ENCODE data around the gene TTC13. TPM values are rescaled to one million over a fixed set of nuclear protein-coding genes. Genes with fewer than 3 reads are reported as not detected.
"Not testable (repeated sequence)": the region's sequence is repeated elsewhere in the genome, so short reads cannot be mapped to it uniquely, and the experiment has no call there.

TTC13 gene
- total RNA-seq, 2 experiments from 2014 or later = 13.4 to 15.5 TPM

DNA sequence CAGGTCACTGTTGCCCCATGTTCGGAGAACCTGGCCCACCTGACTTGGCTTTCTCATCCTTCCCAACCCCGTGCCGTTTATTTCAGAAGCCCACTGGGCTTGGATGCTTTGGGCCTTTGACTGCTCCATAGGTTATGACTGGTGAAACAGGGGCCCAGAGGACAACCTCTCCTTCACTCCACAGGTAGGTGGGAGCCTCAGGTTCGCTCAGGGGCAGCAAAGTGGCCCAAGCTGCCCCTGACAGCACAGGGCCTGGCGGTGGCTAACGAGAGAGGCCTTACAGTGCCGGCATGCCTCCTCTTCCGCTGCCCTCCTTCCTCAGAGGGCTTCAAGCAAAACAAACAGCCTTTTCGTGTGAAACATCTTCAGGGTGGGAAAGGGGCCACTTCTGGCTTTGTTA is 44.5 kb upstream of the TTC13 start:
- POLR2A ChIA-PET = no interaction called here
- intact Hi-C loops (cut with micrococcal nuclease) = no loop called here
- TF ChIP-seq, protein P1, sequence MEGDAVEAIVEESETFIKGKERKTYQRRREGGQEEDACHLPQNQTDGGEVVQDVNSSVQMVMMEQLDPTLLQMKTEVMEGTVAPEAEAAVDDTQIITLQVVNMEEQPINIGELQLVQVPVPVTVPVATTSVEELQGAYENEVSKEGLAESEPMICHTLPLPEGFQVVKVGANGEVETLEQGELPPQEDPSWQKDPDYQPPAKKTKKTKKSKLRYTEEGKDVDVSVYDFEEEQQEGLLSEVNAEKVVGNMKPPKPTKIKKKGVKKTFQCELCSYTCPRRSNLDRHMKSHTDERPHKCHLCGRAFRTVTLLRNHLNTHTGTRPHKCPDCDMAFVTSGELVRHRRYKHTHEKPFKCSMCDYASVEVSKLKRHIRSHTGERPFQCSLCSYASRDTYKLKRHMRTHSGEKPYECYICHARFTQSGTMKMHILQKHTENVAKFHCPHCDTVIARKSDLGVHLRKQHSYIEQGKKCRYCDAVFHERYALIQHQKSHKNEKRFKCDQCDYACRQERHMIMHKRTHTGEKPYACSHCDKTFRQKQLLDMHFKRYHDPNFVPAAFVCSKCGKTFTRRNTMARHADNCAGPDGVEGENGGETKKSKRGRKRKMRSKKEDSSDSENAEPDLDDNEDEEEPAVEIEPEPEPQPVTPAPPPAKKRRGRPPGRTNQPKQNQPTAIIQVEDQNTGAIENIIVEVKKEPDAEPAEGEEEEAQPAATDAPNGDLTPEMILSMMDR (IDR thresholded peaks at IDR 0.05) = no peak
- Mint-ChIP-seq H3K4me3 (no peak overlapping the region), H3K27ac (no peak overlapping the region), H3K9me3 (no peaks in the 10 kb centered on the region), H3K36me3 (ENCODE audit: low read depth) (peaks cover 2% of the 10 kb centered on the region), H3K27me3 (no peaks in the 10 kb centered on the region), H3K4me1 (ENCODE audit: low read depth) (peaks cover 7% of the 10 kb centered on the region)
- ATAC-seq = no peak
- no peak for DNase-seq
- CTCF ChIA-PET = no interaction called here

DNA sequence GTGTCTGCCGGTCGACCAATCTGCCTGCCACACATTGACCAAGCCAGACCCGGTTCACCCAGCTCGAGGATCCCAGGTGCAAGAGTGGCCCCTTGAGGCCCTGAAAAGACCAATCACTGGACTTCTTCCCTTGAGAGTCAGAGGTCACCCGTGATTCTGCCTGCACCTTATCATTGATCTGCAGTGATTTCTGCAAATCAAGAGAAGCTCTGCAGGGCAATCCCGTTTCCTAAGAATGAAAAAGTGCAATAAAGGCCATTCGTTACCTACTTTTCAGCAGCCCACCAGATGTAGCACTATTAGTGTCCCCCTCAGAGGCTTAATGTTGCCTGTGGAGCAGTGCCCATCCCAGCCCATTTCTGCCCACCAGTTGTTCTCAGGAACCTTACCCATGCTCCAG is 43.9 kb upstream of the TTC13 start:
- H3K9me3 Mint-ChIP-seq; H3K36me3 Mint-ChIP-seq (ENCODE audit: low read depth); intact Hi-C loops (cut with micrococcal nuclease); H3K27ac Mint-ChIP-seq; CTCF ChIA-PET; H3K4me3 Mint-ChIP-seq; DNase-seq; ATAC-seq; H3K27me3 Mint-ChIP-seq; H3K4me1 Mint-ChIP-seq (ENCODE audit: low read depth); POLR2A ChIA-PET: not testable (repeated sequence)

DNA sequence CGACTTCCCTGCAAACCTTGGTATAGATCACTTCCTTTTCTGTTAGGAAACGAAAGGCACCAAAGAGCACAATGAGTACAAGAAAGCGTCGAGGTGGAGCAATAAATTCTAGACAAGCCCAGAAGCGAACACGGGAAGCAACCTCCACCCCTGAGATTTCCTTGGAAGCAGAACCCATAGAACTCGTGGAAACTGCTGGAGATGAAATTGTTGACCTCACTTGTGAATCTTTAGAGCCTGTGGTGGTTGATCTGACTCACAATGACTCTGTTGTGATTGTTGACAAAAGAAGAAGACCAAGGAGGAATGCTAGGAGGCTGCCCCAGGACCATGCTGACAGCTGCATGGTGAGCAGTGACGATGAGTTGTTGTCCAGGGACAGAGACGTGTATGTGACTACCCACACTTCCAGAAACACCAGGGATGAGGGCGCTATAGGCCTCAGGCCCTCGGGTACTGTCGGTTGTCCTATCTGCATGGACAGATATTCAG is 42.9 kb upstream of the TTC13 start:
- ATAC-seq = no peak
- Mint-ChIP-seq H3K9me3 (no peaks in the 10 kb centered on the region), H3K36me3 (ENCODE audit: low read depth) (peaks cover 2% of the 10 kb centered on the region), H3K27me3 (no peaks in the 10 kb centered on the region), H3K4me1 (ENCODE audit: low read depth) (peaks cover 7% of the 10 kb centered on the region), H3K4me3 (no peak overlapping the region), H3K27ac (no peak overlapping the region)
- TF ChIP-seq, protein P1 (IDR thresholded peaks at IDR 0.05) = no peak
- ChIA-PET POLR2A (no interaction called here), CTCF (no interaction called here)
- DNase-seq = no peak
- intact Hi-C loops (cut with micrococcal nuclease) = no loop called here

DNA sequence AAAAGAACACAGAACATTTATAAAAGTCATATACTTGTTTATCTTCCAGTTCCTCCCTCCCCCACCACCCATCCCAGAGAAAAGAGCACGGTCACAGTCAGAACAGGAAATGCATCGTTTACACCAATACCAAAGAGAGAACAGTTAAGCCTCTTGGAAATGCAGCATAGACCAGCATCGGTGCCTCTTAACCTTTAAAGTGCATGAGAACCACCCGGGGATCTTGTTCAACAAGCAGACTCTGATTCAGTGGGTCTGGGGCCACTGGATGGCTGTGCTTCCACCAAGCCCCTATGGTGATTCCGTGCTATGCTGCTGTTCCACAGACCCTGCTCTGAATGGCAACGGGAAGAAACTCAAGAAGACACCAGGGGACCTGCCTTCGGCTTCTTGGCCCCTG is 42.2 kb upstream of the TTC13 start:
- no peak overlapping the region for H3K27ac Mint-ChIP-seq
- TF ChIP-seq, protein P1 (IDR thresholded peaks at IDR 0.05) = no peak
- H3K4me1 Mint-ChIP-seq (ENCODE audit: low read depth) = peaks cover 7% of the 10 kb centered on the region
- ChIA-PET POLR2A (no interaction called here), CTCF (no interaction called here)
- H3K9me3 Mint-ChIP-seq = no peaks in the 10 kb centered on the region
- DNase-seq = no peak
- H3K4me3 Mint-ChIP-seq = no peak overlapping the region
- no peaks in the 10 kb centered on the region for H3K27me3 Mint-ChIP-seq
- intact Hi-C loops (cut with micrococcal nuclease) = no loop called here
- peaks cover 2% of the 10 kb centered on the region for H3K36me3 Mint-ChIP-seq (ENCODE audit: low read depth)
- no peak for ATAC-seq

DNA sequence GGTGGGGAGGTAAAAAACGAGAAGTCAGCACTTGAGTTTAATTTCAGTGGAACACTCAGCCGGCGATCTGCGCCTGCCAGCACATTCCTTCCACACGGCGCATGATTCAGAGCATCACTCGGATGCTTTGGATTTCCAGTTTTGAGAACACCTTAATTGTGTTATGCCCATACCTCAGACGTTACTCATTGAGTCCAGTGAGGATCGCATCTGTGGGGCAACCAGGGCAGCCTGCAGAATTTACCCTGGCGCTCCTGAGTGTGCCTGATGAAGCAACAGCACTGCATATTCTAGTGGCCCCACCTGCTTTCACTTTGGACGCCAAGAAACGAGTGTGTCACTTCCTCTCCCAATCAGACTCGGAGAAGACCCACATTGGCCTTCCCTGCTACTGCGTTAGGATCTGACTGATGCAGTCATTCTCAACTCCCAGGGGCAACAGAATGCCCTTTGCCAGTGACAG is 41.5 kb upstream of the TTC13 start:
- ATAC-seq = peak; percentile 60
- Mint-ChIP-seq H3K27ac (no peak overlapping the region), H3K4me3 (peak overlapping the region; percentile 40), H3K9me3 (no peaks in the 10 kb centered on the region), H3K4me1 (ENCODE audit: low read depth) (peaks cover 7% of the 10 kb centered on the region), H3K27me3 (no peaks in the 10 kb centered on the region), H3K36me3 (ENCODE audit: low read depth) (peaks cover 2% of the 10 kb centered on the region)
- TF ChIP-seq, protein P1 (IDR thresholded peaks at IDR 0.05) = no peak
- peak; percentile 9 for DNase-seq
- ChIA-PET CTCF (no interaction called here), POLR2A (no interaction called here)
- intact Hi-C loops (cut with micrococcal nuclease) = no loop called here

DNA sequence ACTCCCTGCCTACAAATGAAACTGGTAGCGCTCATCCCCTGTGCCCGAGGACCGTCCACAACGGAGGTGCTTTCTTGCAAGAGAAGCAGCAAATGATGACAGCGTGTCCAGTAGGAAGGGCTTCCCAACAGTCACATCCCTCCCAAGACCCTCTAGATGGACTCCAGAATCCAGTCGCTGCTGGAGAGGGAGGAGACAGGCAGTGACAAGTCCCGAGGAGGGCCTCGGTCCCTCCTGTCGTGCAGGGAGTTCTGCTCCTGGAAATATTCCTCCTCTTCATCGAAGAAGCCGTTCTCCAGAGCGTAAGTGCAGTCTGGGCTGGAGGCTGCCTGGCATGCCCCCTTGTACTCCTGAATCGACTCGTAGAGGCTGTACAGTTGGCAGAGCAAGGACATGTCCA is 41.0 kb upstream of the TTC13 start:
- Mint-ChIP-seq H3K4me3 (no peak overlapping the region), H3K27ac (no peak overlapping the region), H3K36me3 (ENCODE audit: low read depth) (peaks cover 2% of the 10 kb centered on the region), H3K27me3 (no peaks in the 10 kb centered on the region), H3K4me1 (ENCODE audit: low read depth) (peaks cover 7% of the 10 kb centered on the region), H3K9me3 (no peaks in the 10 kb centered on the region)
- intact Hi-C loops (cut with micrococcal nuclease) = no loop called here
- TF ChIP-seq, protein P1 (IDR thresholded peaks at IDR 0.05) = no peak
- DNase-seq (no peak), ATAC-seq (no peak)
- CTCF ChIA-PET = no interaction called here
- POLR2A ChIA-PET = no interaction called here
